B cell (primary cell): ENCODE results near the gene ADAMTSL5. TPM values are rescaled to one million over a fixed set of nuclear protein-coding genes. Genes with fewer than 3 reads are reported as not detected.
"Not testable (repeated sequence)": the region's sequence is repeated elsewhere in the genome, so short reads cannot be mapped to it uniquely, and the experiment has no call there.

Experiments
- ATAC-seq: fragments of 200-7000 bp; cut with Tn5 transposase; one replicate; pipeline ENCODE4 v1.10.0; 2021; ENCODE audit warnings: low read depth, mild to moderate bottlenecking, moderate number of reproducible peaks, moderate library complexity
- CTCF ChIA-PET: fragments of 350-600 bp; sonication (Branson Sonifier 250); formaldehyde crosslinking; loops from one replicate; lab custom pipeline; 2021; ENCODE audit warnings: antibody characterized with exemption, inconsistent platforms; lab: Charles Lee
- POLR2A ChIA-PET: fragments of 350-600 bp; sonication (Branson Sonifier 250); formaldehyde crosslinking; loops from one replicate; lab custom pipeline; 2021; ENCODE audit warnings: antibody characterized with exemption; lab: Charles Lee
- DNase-seq: peaks from one replicate; pipeline ENCODE4 v3.0.0; 2013
- H2AFZ ChIP-seq: 2 replicates; pipeline ENCODE4 v1.6.1; 2012; ENCODE audit warnings: mild to moderate bottlenecking, low read depth, low read length; ENCODE audit not compliant: insufficient read depth, poor library complexity, severe bottlenecking
- H3K27ac ChIP-seq, 2 donors: 1 replicate in 1 of 2; 2 replicates in 1 of 2; pipeline ENCODE4 v1.5.1; 2012 to 2013; ENCODE audit warnings: low read length in 2 of 2, mild to moderate bottlenecking in 2 of 2, moderate library complexity in 1 of 2
- H3K27me3 ChIP-seq, 4 experiments: fragments of 200-600 bp in 1 of 4; sonication (generic) in 1 of 4; replicated peaks in 1 of 4; 1 replicate in 2 of 4; 2 replicates in 2 of 4; pipeline versions ENCODE4 v1.6.1 to v1.7.0; 2013 to 2016; ENCODE audit warnings: low read length in 3 of 4, mild to moderate bottlenecking in 2 of 4, mixed read lengths in 1 of 4, moderate library complexity in 1 of 4; ENCODE audit not compliant: insufficient read depth in 4 of 4, control insufficient read depth in 3 of 4; ENCODE audit errors: control extremely low read depth in 1 of 4
- H3K36me3 ChIP-seq, 2 experiments: replicated peaks in 1 of 2; 1 replicate in 1 of 2; 2 replicates in 1 of 2; pipeline versions ENCODE4 v1.6.1 to v1.7.1; 2013; ENCODE audit warnings: low read length in 1 of 2; ENCODE audit not compliant: insufficient read depth in 2 of 2, control insufficient read depth in 1 of 2; ENCODE audit errors: control extremely low read depth in 1 of 2, extremely low read depth in 1 of 2
- H3K4me1 ChIP-seq, 2 donors: fragments of 200-600 bp in 1 of 2; sonication (generic) in 1 of 2; 1 replicate in 1 of 2; 2 replicates in 1 of 2; pipeline versions ENCODE4 v1.5.1 to v1.6.1; 2013 to 2017; ENCODE audit warnings: low read length in 2 of 2; ENCODE audit not compliant: control insufficient read depth in 2 of 2, insufficient read depth in 2 of 2
- H3K4me2 ChIP-seq: replicated peaks from 2 replicates; pipeline ENCODE3; 2012; ENCODE audit warnings: mild to moderate bottlenecking, low read depth, low read length; ENCODE audit not compliant: poor library complexity, severe bottlenecking
- H3K4me3 ChIP-seq, 5 experiments: fragments of 200-600 bp in 1 of 5; sonication (generic) in 1 of 5; 1 replicate in 3 of 5; 2 replicates in 2 of 5; pipeline versions ENCODE4 v1.5.1 to v1.7.0; 2011 to 2016; ENCODE audit warnings: low read length in 4 of 5, mild to moderate bottlenecking in 4 of 5, low read depth in 2 of 5, control low read depth in 1 of 5, moderate library complexity in 1 of 5; ENCODE audit not compliant: insufficient read depth in 1 of 5; ENCODE audit errors: control extremely low read depth in 1 of 5, extremely low read depth in 1 of 5
- H3K79me2 ChIP-seq: fragments of 200-600 bp; sonication (generic); one replicate; pipeline ENCODE4 v1.6.0; 2016; ENCODE audit warnings: low read length; ENCODE audit not compliant: control insufficient read depth, insufficient read depth
- H3K9ac ChIP-seq: fragments of 200-600 bp; sonication (generic); 2 replicates; pipeline ENCODE4 v1.6.1; 2017; ENCODE audit warnings: mild to moderate bottlenecking, low read length, moderate library complexity
- H3K9me3 ChIP-seq, 3 donors: one replicate each; pipeline versions ENCODE4 v1.6.1 to v1.7.1; 2013; ENCODE audit warnings: low read length in 2 of 3; ENCODE audit not compliant: control insufficient read depth in 2 of 3, insufficient read depth in 1 of 3; ENCODE audit errors: control extremely low read depth in 1 of 3
- H4K20me1 ChIP-seq: 2 replicates; pipeline ENCODE4 v1.6.0; 2012; ENCODE audit warnings: mild to moderate bottlenecking, low read length; ENCODE audit not compliant: insufficient read depth, control insufficient read depth, poor library complexity, severe bottlenecking
- H3K27ac Mint-ChIP-seq: one replicate; pipeline ENCODE4 v1.8.0; 2021; ENCODE audit warnings: mixed read lengths
- H3K27me3 Mint-ChIP-seq: one replicate; pipeline ENCODE4 v1.8.0; 2021; ENCODE audit warnings: mixed read lengths
- H3K4me1 Mint-ChIP-seq: one replicate; pipeline ENCODE4 v1.8.0; 2021; ENCODE audit warnings: mixed read lengths
- H3K4me3 Mint-ChIP-seq: one replicate; pipeline ENCODE4 v1.8.0; 2021; ENCODE audit warnings: mixed read lengths
- H3K9me3 Mint-ChIP-seq: one replicate; pipeline ENCODE4 v1.8.0; 2022; ENCODE audit warnings: mixed read lengths; ENCODE audit not compliant: insufficient read depth
- EZH2 ChIP-seq: IDR thresholded peaks from 2 replicates; pipeline ENCODE4 v1.6.1; 2012; ENCODE audit warnings: borderline replicate concordance, low read depth, mild to moderate bottlenecking, moderate library complexity, low read length; ENCODE audit not compliant: insufficient read depth, poor library complexity, severe bottlenecking
- WGBS: methylation state at CpG from one replicate; pipeline ENCODE4 v1.1.5; 2013; ENCODE audit warnings: missing lambda C conversion rate; ENCODE audit not compliant: insufficient coverage; 5-methylcytosine and 5-hydroxymethylcytosine counted together
- intact Hi-C: fragments of 100-400 bp; cut with micrococcal nuclease; formaldehyde crosslinking; loops from one replicate; pipeline ENCODE4 v1.10.0; 2022
- polyA plus RNA-seq: library from polyadenylated mRNA; depleted of rRNA; stranded (reverse); fragments of >200 nt; gene quantifications from 2 replicates; pipeline ENCODE4 v1.2.3, GENCODE V29; 2012
- total RNA-seq, 2 donors: library from RNA; stranded (reverse); fragments of 120-200 nt in 1 of 2; gene quantifications; 1 replicate in 1 of 2; 2 replicates in 1 of 2; pipeline versions ENCODE4 v1.2.3 to v1.2.4, GENCODE V29; 2013 to 2022
- TF ChIP-seq, protein P1 (sequence below): fragments of 200-600 bp; IDR thresholded peaks from one replicate; pipeline ENCODE4 v1.8.0; 2022; ENCODE audit warnings: antibody characterized with exemption, mild to moderate bottlenecking

The ADAMTSL5 gene
- total and polyA plus RNA-seq, 2 donors (not counting 1 experiment from before 2014, with no cell fraction given) = 0.09 TPM; not detected in 1

DNA sequence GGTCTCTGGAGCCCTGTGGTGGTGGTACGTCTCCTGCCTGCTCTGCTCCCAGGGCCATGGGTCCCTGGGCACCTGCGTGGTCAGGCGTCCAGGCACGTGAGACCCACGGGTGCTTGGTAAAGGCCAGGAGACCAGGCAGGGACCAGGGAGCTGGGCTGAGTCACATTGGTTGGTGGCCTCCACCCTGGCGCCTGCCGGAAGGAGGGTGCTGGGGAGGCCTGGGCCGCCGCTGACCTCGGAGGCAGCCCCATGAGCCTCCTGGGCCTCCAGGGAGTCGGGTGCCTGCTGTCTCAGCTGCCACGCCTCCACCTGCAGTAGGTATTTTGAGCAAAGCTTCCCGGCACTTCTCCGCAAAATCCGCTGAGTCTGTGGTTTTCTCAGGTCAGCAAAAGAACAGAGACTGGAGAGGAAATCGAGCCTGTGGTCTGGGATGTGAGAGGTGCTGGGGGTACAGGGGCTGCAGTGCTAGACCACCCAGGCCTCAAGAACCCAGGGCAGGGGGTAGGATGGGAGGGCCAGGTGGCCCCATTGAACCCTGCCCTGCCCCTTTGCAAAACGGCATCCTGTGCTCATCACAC is 7.5 kb upstream of the ADAMTSL5 start:
- H3K27me3 Mint-ChIP-seq = peaks cover 34% of the 10 kb centered on the region
- H3K27ac ChIP-seq = no peak overlapping the region
- TF ChIP-seq, protein P1, sequence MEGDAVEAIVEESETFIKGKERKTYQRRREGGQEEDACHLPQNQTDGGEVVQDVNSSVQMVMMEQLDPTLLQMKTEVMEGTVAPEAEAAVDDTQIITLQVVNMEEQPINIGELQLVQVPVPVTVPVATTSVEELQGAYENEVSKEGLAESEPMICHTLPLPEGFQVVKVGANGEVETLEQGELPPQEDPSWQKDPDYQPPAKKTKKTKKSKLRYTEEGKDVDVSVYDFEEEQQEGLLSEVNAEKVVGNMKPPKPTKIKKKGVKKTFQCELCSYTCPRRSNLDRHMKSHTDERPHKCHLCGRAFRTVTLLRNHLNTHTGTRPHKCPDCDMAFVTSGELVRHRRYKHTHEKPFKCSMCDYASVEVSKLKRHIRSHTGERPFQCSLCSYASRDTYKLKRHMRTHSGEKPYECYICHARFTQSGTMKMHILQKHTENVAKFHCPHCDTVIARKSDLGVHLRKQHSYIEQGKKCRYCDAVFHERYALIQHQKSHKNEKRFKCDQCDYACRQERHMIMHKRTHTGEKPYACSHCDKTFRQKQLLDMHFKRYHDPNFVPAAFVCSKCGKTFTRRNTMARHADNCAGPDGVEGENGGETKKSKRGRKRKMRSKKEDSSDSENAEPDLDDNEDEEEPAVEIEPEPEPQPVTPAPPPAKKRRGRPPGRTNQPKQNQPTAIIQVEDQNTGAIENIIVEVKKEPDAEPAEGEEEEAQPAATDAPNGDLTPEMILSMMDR = no peak
- TF ChIP-seq EZH2 = no peak
- H3K9me3 ChIP-seq = peaks cover 0 to 25% (median 0%) of the 10 kb centered on the region in 3 donors
- WGBS = 80% methylated on average over 17 of the region's 17 CpGs
- ATAC-seq = no peak
- intact Hi-C loops = no loop called here
- H3K4me2 ChIP-seq = no peak overlapping the region
- no peak overlapping the region for H3K9ac ChIP-seq
- H3K4me3 Mint-ChIP-seq = no peak overlapping the region
- H4K20me1 ChIP-seq = no peaks in the 10 kb centered on the region
- ChIA-PET POLR2A (no interaction called here), CTCF (no interaction called here)
- H3K9me3 Mint-ChIP-seq = no peaks in the 10 kb centered on the region
- peaks cover 3 to 8% of the 10 kb centered on the region in 2 donors for H3K4me1 ChIP-seq
- H3K27ac Mint-ChIP-seq = no peak overlapping the region
- DNase-seq = no peak
- H3K79me2 ChIP-seq = no peaks in the 10 kb centered on the region
- H3K36me3 ChIP-seq = no peaks in the 10 kb centered on the region
- peaks cover 0 to 33% (median 18%) of the 10 kb centered on the region in 4 experiments for H3K27me3 ChIP-seq
- H3K4me1 Mint-ChIP-seq = peaks cover 7% of the 10 kb centered on the region
- no peak overlapping the region for H2AFZ ChIP-seq
- no peak overlapping the region for H3K4me3 ChIP-seq

DNA sequence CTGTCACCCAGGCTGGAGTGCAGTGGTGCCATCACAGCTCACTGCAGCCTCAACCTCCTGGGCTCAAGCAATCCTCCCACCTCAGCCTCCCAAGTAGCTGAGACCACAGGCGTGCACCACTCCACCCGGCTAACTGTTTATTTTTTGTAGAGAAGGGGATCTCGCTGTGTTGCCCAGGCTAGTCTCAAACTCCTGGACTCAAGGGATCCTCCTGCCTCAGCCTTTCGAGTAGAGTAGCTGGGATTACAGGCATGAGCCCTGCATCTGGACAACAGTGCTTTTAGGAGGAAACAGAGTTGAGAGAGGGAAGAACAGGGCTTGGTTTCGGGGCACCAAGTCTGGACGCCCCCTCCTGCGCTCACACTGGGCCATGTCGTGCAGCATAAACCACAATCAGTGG is 7.0 kb upstream of the ADAMTSL5 start:
- H3K9ac ChIP-seq, H3K4me2 ChIP-seq, H4K20me1 ChIP-seq, H3K27ac Mint-ChIP-seq, H3K4me1 Mint-ChIP-seq, H3K4me1 ChIP-seq, CTCF ChIA-PET, H3K4me3 Mint-ChIP-seq, H2AFZ ChIP-seq, intact Hi-C loops, DNase-seq, H3K27ac ChIP-seq, H3K4me3 ChIP-seq, H3K79me2 ChIP-seq, H3K9me3 Mint-ChIP-seq, H3K36me3 ChIP-seq, ATAC-seq: not testable (repeated sequence)
- POLR2A ChIA-PET = interaction anchor here (0.7 kb wide), 1 partner anchor 99 kb away, joined by 7 read pairs; no protein-coding TSS in a partner anchor
- 80% methylated on average over 5 of the region's 8 CpGs for WGBS
- H3K27me3 Mint-ChIP-seq = peaks cover 30% of the 10 kb centered on the region
- Histone ChIP-seq H3K9me3 (peaks cover 0 to 21% (median 0%) of the 10 kb centered on the region in 3 donors), H3K27me3 (peaks cover 0 to 33% (median 15%) of the 10 kb centered on the region in 4 experiments)
